PFSK-1 (cell line): ENCODE measurements around the gene PDAP1.

Source experiments
- FOXP2 ChIP-seq: optimal IDR thresholded peaks from 2 replicates; pipeline ENCODE3; 2011; ENCODE audit warnings: borderline replicate concordance, control low read depth, inconsistent platforms; ENCODE audit not compliant: insufficient read depth; ENCODE audit errors: extremely low read length, extremely low read depth
- POLR2AphosphoS5 ChIP-seq: IDR thresholded peaks from 2 replicates; pipeline ENCODE4 v1.6.1; 2012; ENCODE audit warnings: low read depth, mild to moderate bottlenecking, control low read depth, low read length, moderate library complexity
- REST ChIP-seq, 2 experiments: IDR thresholded peaks; 2 replicates each; pipeline versions ENCODE4 v1.6.1 to v1.8.0; 2011 to 2012; ENCODE audit warnings: low read depth in 2 of 2, low read length in 2 of 2, control low read depth in 1 of 2, inconsistent platforms in 1 of 2, mild to moderate bottlenecking in 1 of 2, moderate library complexity in 1 of 2; ENCODE audit not compliant: insufficient read depth in 1 of 2
- SIN3A ChIP-seq: IDR thresholded peaks from 2 replicates; pipeline ENCODE4 v1.6.1; 2012; ENCODE audit warnings: mild to moderate bottlenecking, low read length, moderate library complexity, borderline replicate concordance; ENCODE audit not compliant: insufficient read depth
- TAF1 ChIP-seq: IDR thresholded peaks from 2 replicates; pipeline ENCODE4 v1.6.1; 2012; ENCODE audit warnings: low read length, control low read depth, borderline replicate concordance; ENCODE audit not compliant: insufficient read depth

Gene PDAP1

GRCh38 chr7:99380823-99381663, 27.4 kb downstream of the PDAP1 start:
- TF ChIP-seq POLR2AphosphoS5 = no peak
- no peak for TF ChIP-seq SIN3A
- no peak for TF ChIP-seq FOXP2
- TF ChIP-seq REST (IDR thresholded peaks at IDR 0.05; ENCODE audit: insufficient read depth in 1 of 2, low read depth in 2 of 2, low read length in 2 of 2) = no peak
- no peak for TF ChIP-seq TAF1

- TF ChIP-seq POLR2AphosphoS5 (no peak), FOXP2 (no peak), SIN3A (no peak), REST (IDR thresholded peaks at IDR 0.05; ENCODE audit: insufficient read depth in 1 of 2, low read depth in 2 of 2, low read length in 2 of 2) (no peak), TAF1 (no peak)
Measured at GRCh38 chr7:99380032-99380822, 28.2 kb downstream of the PDAP1 start.

- TF ChIP-seq TAF1 (no peak), POLR2AphosphoS5 (no peak), REST (IDR thresholded peaks at IDR 0.05; ENCODE audit: insufficient read depth in 1 of 2, low read depth in 2 of 2, low read length in 2 of 2) (no peak), SIN3A (no peak), FOXP2 (no peak)
Measured at GRCh38 chr7:99379043-99379577, 29.3 kb downstream of the PDAP1 start.

GRCh38 chr7:99375070-99375807, 33.2 kb downstream of the PDAP1 start:
- TF ChIP-seq POLR2AphosphoS5 (no peak; the same call in 1 of the 2 replicates), FOXP2 (no peak), REST (IDR thresholded peaks at IDR 0.05; ENCODE audit: insufficient read depth in 1 of 2, low read depth in 2 of 2, low read length in 2 of 2) (no peak), TAF1 (no peak), SIN3A (0 out of 2 replicates have a peak, but pooled peaks have one; percentile 11)
